Gastroesophageal sphincter (tissue), 4 donors: ENCODE measurements around the gene GLRA3. TPM values are rescaled to one million over a fixed set of nuclear protein-coding genes. Genes with fewer than 3 reads are reported as not detected.
"Not testable (repeated sequence)": the region's sequence is repeated elsewhere in the genome, so short reads cannot be mapped to it uniquely, and the experiment has no call there.

Source experiments
- ATAC-seq: fragments of 150-250 bp; one replicate; pipeline ENCODE4 v1.9.1; 2016; ENCODE audit warnings: mild to moderate bottlenecking, moderate library complexity
- H3K27ac ChIP-seq, 4 donors: fragments of 200-600 bp; sonication (generic) in 3 of 4; 1 replicate in 3 of 4; 2 replicates in 1 of 4; pipeline ENCODE4 v1.5.1; 2016 to 2019
- H3K27me3 ChIP-seq: fragments of 200-600 bp; sonication (generic); one replicate; pipeline ENCODE4 v1.5.1; 2019
- H3K36me3 ChIP-seq, 2 donors: fragments of 200-600 bp; sonication (generic); one replicate each; pipeline ENCODE4 v1.5.1; 2019; ENCODE audit warnings: control low read depth in 1 of 2
- H3K4me1 ChIP-seq, 3 donors: fragments of 200-600 bp; sonication (generic); 1 replicate in 2 of 3; 2 replicates in 1 of 3; pipeline ENCODE4 v1.5.1; 2016 to 2019; ENCODE audit warnings: control low read depth in 2 of 3
- H3K4me3 ChIP-seq, 2 donors: fragments of 200-600 bp; sonication (generic); one replicate each; pipeline ENCODE4 v1.5.1; 2019; ENCODE audit warnings: mild to moderate bottlenecking in 1 of 2, moderate library complexity in 1 of 2
- H3K9me3 ChIP-seq, 3 donors: fragments of 200-600 bp; sonication (generic); one replicate each; pipeline ENCODE4 v1.5.1; 2017 to 2019; ENCODE audit warnings: control low read depth in 2 of 3
- CTCF ChIP-seq, 4 experiments: fragments of 200-600 bp in 2 of 4; fragments of 450-650 bp in 2 of 4; sonication (generic) in 1 of 4; IDR thresholded peaks; one replicate each; pipeline ENCODE4 v1.5.1; 2017 to 2019; ENCODE audit warnings: antibody characterized with exemption in 4 of 4, mild to moderate bottlenecking in 2 of 4, moderate library complexity in 2 of 4
- EP300 ChIP-seq: sonication (generic); formaldehyde crosslinking; IDR thresholded peaks from one replicate; pipeline ENCODE4 v1.6.1; 2017; ENCODE audit warnings: antibody characterized with exemption, mild to moderate bottlenecking
- POLR2A ChIP-seq, 2 donors: fragments of 450-650 bp; IDR thresholded peaks; one replicate each; pipeline ENCODE4 v1.6.1; 2017; ENCODE audit warnings: antibody characterized with exemption in 2 of 2, mild to moderate bottlenecking in 2 of 2, moderate library complexity in 1 of 2
- POLR2AphosphoS5 ChIP-seq: sonication (generic); formaldehyde crosslinking; IDR thresholded peaks from one replicate; pipeline ENCODE4 v1.6.1; 2017; ENCODE audit warnings: antibody characterized with exemption
- WGBS, 2 donors: methylation state at CpG; one replicate each; pipeline ENCODE4 v1.1.5; 2018; ENCODE audit warnings: low coverage in 1 of 2; 5-methylcytosine and 5-hydroxymethylcytosine counted together
- total RNA-seq, 4 donors: library from RNA; depleted of rRNA; stranded (reverse); fragments of >200 nt; gene quantifications; one replicate each; pipeline ENCODE4 v1.1.0, GENCODE V29; 2016

The GLRA3 gene
- total RNA-seq, 4 donors from 2014 or later: 0.13 TPM; not detected in 3

- Histone ChIP-seq H3K27ac (no peak overlapping the region), H3K9me3 (peaks cover 0 to 2% (median 0%) of the 10 kb centered on the region in 3 donors), H3K27me3 (no peaks in the 10 kb centered on the region), H3K4me3 (no peak overlapping the region), H3K4me1 (no peaks in the 10 kb centered on the region), H3K36me3 (no peaks in the 10 kb centered on the region)
- 69 to 71% methylated on average over 5 of the region's 5 CpGs for WGBS, 2 donors
- TF ChIP-seq POLR2A (IDR thresholded peaks at IDR 0.05): no peak
- TF ChIP-seq CTCF (IDR thresholded peaks at IDR 0.05): no peak
- no peak for TF ChIP-seq POLR2AphosphoS5
- no peak for TF ChIP-seq EP300
- ATAC-seq: no peak
These were observed 20.2 kb downstream of the GLRA3 start for GRCh38 chr4:174808836-174809235.

- no peaks in the 10 kb centered on the region for H3K4me1 ChIP-seq
- H3K36me3 ChIP-seq: no peaks in the 10 kb centered on the region
- H3K27me3 ChIP-seq: no peaks in the 10 kb centered on the region
- 74 to 89% methylated on average over 2 of the region's 2 CpGs for WGBS, 2 donors
- TF ChIP-seq POLR2A (IDR thresholded peaks at IDR 0.05): no peak
- no peak for TF ChIP-seq CTCF (IDR thresholded peaks at IDR 0.05)
- TF ChIP-seq POLR2AphosphoS5: no peak
- TF ChIP-seq EP300: no peak
- H3K4me3 ChIP-seq: no peak overlapping the region
- H3K9me3 ChIP-seq: no peaks in the 10 kb centered on the region
- ATAC-seq: no peak
- H3K27ac ChIP-seq: no peak overlapping the region
These were observed 20.9 kb downstream of the GLRA3 start for GRCh38 chr4:174808119-174808518.

GRCh38 chr4:174805746-174806145, 23.3 kb downstream of the GLRA3 start:
- Histone ChIP-seq H3K27me3 (no peaks in the 10 kb centered on the region), H3K4me3 (no peak overlapping the region), H3K27ac (no peak overlapping the region), H3K4me1 (no peaks in the 10 kb centered on the region), H3K9me3 (no peaks in the 10 kb centered on the region), H3K36me3 (no peaks in the 10 kb centered on the region)
- TF ChIP-seq EP300: no peak
- TF ChIP-seq POLR2A (IDR thresholded peaks at IDR 0.05): no peak
- no peak for ATAC-seq
- WGBS, 2 donors: 71 to 73% methylated on average over 1 of the region's 1 CpG

GRCh38 chr4:174794543-174795094, 34.4 kb downstream of the GLRA3 start:
- Histone ChIP-seq H3K36me3 (no peaks in the 10 kb centered on the region), H3K27me3 (no peaks in the 10 kb centered on the region), H3K4me1 (no peaks in the 10 kb centered on the region), H3K9me3 (no peaks in the 10 kb centered on the region), H3K27ac (no peak overlapping the region), H3K4me3 (no peak overlapping the region)
- ATAC-seq: no peak
- TF ChIP-seq CTCF (IDR thresholded peaks at IDR 0.05): no peak
- no peak for TF ChIP-seq POLR2AphosphoS5
- no peak for TF ChIP-seq POLR2A (IDR thresholded peaks at IDR 0.05)
- no peak for TF ChIP-seq EP300
- WGBS, 2 donors: 42 to 50% methylated on average over 3 of the region's 3 CpGs

- Histone ChIP-seq H3K9me3 (no peaks in the 10 kb centered on the region), H3K36me3 (no peaks in the 10 kb centered on the region), H3K27ac (peak overlapping the region in 1 of 4 donors; percentile 14), H3K4me3 (no peak overlapping the region), H3K27me3 (no peaks in the 10 kb centered on the region), H3K4me1 (no peaks in the 10 kb centered on the region)
- peak; percentile 34 for ATAC-seq
- no peak for TF ChIP-seq POLR2AphosphoS5
- TF ChIP-seq POLR2A (IDR thresholded peaks at IDR 0.05): no peak
- TF ChIP-seq EP300: no peak
- no peak for TF ChIP-seq CTCF (IDR thresholded peaks at IDR 0.05)
These were observed 39.4 kb downstream of the GLRA3 start for GRCh38 chr4:174789657-174790056.

GRCh38 chr4:174778274-174778986, 50.6 kb downstream of the GLRA3 start:
- H3K4me1 ChIP-seq, H3K27ac ChIP-seq, H3K27me3 ChIP-seq, H3K36me3 ChIP-seq, H3K4me3 ChIP-seq, H3K9me3 ChIP-seq, ATAC-seq: not testable (repeated sequence)
- WGBS, 2 donors: 93 to 100% methylated on average over 1 to 3 of the region's 28 CpGs
